Suppressor macrophage (primary cell): ENCODE data around the gene DOK1.

Source experiments
- DNase-seq, 4 experiments: peaks; one replicate each; pipeline ENCODE4 v3.0.0-alpha.2; 2020 to 2022

The DOK1 gene

GRCh38 chr2:74571058-74571457 is 16.5 kb downstream of the DOK1 start:
- DNase-seq = peak; percentile 56 to 83 (median 71)

- no peak for DNase-seq
Observed at GRCh38 chr2:74572178-74572925, 17.8 kb downstream of the DOK1 start.

- peak; percentile 63 to 87 (median 80) for DNase-seq
Observed at GRCh38 chr2:74573747-74574562, 19.4 kb downstream of the DOK1 start.

- no peak for DNase-seq
Observed at GRCh38 chr2:74575320-74575719, 20.8 kb downstream of the DOK1 start.

- peak; percentile 44 to 75 (median 60) for DNase-seq
Observed at GRCh38 chr2:74576211-74576862, 21.8 kb downstream of the DOK1 start.

GRCh38 chr2:74576863-74577229 is 22.3 kb downstream of the DOK1 start:
- DNase-seq = peak; percentile 87 to 98 (median 92)

- DNase-seq = peak; percentile 81 to 95 (median 90)
Observed at GRCh38 chr2:74577448-74577847, 22.9 kb downstream of the DOK1 start.

GRCh38 chr2:74578408-74578807 is 23.9 kb downstream of the DOK1 start:
- peak in 3 of 4 experiments; percentile 35 to 57 (median 46) for DNase-seq

GRCh38 chr2:74581463-74581862 is 26.9 kb downstream of the DOK1 start:
- no peak for DNase-seq

GRCh38 chr2:74582184-74582583 is 27.7 kb downstream of the DOK1 start:
- DNase-seq = no peak

GRCh38 chr2:74583504-74583903 is 29.0 kb downstream of the DOK1 start:
- peak in 2 of 4 experiments; percentile 39 to 47 for DNase-seq

- peak in 2 of 4 experiments; percentile 46 to 47 for DNase-seq
Observed at GRCh38 chr2:74584088-74584645, 29.6 kb downstream of the DOK1 start.

- peak; percentile 40 to 79 (median 64) for DNase-seq
Observed at GRCh38 chr2:74585406-74586185, 31.1 kb downstream of the DOK1 start.

GRCh38 chr2:74587664-74588277 is 33.3 kb downstream of the DOK1 start:
- DNase-seq = peak; percentile 81 to 87 (median 84)

GRCh38 chr2:74588664-74589063 is 34.1 kb downstream of the DOK1 start:
- no peak for DNase-seq

GRCh38 chr2:74593826-74594772 is 39.6 kb downstream of the DOK1 start:
- no peak for DNase-seq

- no peak for DNase-seq
Observed at GRCh38 chr2:74596584-74596983, 42.1 kb downstream of the DOK1 start.

GRCh38 chr2:74597410-74597809 is 42.9 kb downstream of the DOK1 start:
- DNase-seq = no peak

GRCh38 chr2:74599676-74600075 is 45.2 kb downstream of the DOK1 start:
- DNase-seq = no peak

- peak in 2 of 4 experiments; percentile 52 to 54 for DNase-seq
Observed at GRCh38 chr2:74602586-74603281, 48.2 kb downstream of the DOK1 start.
